A549 treated with Hydrocortisone at 1 μM for 4 hours (cell line): ENCODE measurements around the gene MEX3D. TPM values are rescaled to one million over a fixed set of nuclear protein-coding genes. Genes with fewer than 3 reads are reported as not detected.

Experiments
- total RNA-seq: library from RNA; stranded (reverse); fragments of 200-300 nt; extraction: Qiagen RNA extraction; gene quantifications from 5 replicates; pipeline ENCODE4 v1.2.3, GENCODE V29; 2022

The MEX3D gene
- 6.5 to 11.6 TPM (median 10.8 TPM) in 5 replicates for total RNA-seq

DNA sequence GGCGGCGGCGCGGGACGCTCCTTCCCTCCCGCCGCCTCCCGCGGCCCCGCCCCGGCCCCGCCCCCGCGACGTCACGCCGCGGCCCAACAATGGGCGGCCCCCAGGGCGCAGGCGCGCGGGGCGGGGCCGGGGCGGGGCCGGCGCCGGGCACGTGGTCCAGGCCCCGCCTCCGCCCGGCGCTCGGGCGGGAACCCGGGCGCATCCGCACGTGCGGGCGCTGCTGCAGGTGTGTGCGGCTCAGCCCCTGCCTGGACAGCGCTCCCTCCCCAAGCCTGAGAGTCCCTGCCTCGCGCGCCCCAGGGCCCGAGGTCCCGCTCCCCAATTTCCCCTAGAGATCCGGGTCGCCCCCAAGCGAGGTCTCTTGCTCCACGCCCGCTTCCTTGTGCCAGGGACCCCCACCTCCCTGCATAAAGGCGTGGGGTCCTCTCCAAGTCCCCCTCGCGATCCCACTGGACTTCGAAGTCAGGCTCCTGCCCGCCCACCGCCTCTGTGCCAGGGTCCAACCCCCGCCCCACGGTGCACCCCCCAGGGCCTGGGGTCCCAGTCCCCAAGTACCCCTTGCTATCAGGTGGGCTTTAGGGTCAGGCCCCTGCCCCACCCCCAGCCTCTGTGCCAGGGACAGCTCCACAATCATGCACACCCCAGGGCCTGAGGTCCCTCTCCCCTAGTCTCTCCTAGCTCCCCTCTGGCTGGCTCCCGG is at the start of gene MEX3D:
TSS of gene MEX3D (minus strand) at position 6 of the 700 bp plus-strand sequence. CDS start 267 bp downstream, outside the sequence.

DNA sequence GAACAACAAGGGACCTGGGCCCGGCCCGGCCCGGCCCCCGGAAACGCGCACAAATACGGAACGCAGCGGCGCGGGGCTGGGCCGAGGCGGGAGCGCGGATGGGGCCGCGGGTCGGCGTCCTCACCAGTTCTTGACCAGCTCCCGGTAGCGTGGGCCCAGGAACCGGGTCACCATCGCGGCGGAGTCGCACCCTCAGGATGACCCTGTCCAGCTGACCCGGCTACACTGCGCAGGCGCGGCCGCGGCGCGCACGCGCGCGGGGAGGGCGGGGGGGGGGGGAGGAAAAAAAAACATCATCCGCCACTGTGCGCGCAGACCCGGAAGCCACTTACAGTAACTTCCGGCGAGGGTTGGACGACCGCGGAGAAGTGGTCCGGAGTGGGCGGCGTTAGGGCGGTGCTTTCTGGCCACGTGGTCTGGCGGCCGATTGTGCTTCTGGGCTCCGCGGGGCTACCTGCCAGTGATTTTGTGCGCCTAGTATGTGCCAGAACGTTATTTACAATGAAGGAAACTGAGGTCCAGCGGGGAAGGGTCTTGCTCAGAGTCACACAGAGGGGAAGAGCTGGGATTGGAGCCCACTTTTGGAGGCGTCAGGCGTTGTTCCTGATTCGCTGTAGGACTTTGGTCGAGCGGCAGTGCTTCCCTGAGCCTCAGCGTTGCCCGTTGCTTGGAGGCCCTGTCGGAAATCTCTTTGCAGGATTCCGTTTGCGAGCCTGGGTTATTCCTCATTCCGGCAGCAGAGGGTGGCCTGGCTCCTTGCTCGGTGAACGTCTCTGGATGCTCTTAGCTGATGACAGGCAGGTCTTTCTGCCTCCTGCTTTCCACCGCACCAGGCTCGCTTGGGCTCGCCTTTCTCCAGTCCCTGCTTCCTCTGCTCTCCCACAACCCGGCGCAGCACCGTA is 37.4 kb upstream of the MEX3D start, which contains the start of gene UQCR11:
TSS of gene UQCR11 (minus strand) at position 227 of the 902 bp plus-strand sequence. CDS start at position 174, 53 bp downstream.

DNA sequence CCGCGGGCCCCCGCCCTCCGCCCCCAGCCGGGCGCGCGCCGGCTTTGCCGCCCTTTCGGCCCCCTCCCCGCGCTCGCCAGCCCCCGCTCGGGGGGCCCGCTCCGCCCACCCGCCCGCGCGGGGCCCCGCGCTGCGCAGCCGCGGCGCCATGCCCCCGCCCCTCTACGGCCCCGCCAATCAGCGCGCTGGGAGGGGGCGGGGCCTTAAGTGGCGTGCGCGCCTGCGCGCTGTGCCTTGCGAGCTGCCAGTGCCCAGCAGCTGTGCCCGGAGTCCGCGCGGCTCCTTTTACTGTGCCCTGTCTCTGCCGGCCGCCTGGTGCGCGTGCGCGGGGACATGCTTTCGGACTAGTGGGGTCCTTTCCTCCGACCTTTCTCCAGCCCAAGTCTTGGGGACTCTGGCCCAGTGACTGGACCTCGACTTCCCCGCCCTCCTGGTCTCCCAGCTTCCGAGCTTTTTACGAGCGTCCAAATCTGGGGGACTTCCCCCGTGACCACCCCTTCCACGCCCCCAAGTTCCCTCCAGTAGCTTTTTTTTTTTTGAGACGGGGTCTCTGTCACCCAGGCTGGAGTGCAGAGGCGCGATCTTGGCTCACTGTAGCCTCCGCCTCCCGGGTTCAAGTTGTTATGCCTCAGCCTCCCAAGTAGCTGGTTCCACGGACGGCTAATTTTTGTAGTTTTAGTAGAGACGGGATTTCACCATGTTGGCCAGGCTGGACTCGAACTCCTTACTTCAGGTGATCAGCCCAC is 24.8 kb upstream of the MEX3D start, which contains the start of gene MBD3:
TSS of gene MBD3 (minus strand) at position 111 of the 746 bp plus-strand sequence. CDS start 234 bp downstream, outside the sequence.

DNA sequence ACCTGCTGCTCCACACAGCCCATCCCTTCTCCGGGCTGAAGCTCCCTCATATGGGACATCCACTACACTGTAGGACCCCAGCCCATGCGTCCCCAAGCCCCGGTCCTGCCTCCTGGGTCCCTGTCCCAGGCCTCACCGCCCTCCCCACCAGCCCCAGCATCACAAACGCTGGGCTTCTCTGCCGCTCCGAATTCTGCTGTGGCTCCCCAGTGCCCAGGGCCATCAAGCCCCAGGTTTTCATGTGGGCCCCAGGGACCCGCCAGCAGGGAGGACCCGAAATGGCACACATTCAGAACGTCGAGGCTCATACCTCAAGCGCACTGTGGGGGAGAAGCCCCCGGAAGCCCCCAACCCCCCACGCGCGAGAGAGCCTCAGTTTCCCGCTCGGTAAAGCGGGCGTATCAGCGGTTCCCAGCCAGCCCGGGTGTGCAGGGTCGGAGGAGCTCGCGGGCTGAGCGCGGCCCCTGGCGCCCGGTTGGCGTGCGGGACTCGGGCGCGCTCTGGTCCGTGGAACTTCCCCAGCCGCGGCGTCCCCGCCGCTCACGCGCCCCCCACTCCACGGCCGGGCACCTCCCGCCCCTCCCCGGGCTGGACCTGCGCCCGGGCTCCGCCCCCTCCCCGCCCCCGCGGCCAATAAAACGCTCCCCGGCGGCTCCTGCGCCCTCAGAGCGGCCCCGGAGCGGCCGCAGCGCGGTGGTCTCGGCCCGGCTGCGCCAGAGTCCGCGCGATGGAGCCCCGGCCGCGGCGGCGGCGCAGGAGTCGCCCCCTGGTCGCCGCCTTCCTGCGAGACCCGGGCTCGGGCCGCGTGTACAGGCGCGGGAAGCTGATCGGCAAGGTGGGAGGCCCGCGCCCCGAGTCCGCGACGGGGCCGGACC is 44.5 kb downstream of the MEX3D start, which contains the start of gene PLK5:
TSS of gene PLK5 (plus strand) at position 666 of the 875 bp plus-strand sequence. CDS start 2,920 bp downstream, outside the sequence.

DNA sequence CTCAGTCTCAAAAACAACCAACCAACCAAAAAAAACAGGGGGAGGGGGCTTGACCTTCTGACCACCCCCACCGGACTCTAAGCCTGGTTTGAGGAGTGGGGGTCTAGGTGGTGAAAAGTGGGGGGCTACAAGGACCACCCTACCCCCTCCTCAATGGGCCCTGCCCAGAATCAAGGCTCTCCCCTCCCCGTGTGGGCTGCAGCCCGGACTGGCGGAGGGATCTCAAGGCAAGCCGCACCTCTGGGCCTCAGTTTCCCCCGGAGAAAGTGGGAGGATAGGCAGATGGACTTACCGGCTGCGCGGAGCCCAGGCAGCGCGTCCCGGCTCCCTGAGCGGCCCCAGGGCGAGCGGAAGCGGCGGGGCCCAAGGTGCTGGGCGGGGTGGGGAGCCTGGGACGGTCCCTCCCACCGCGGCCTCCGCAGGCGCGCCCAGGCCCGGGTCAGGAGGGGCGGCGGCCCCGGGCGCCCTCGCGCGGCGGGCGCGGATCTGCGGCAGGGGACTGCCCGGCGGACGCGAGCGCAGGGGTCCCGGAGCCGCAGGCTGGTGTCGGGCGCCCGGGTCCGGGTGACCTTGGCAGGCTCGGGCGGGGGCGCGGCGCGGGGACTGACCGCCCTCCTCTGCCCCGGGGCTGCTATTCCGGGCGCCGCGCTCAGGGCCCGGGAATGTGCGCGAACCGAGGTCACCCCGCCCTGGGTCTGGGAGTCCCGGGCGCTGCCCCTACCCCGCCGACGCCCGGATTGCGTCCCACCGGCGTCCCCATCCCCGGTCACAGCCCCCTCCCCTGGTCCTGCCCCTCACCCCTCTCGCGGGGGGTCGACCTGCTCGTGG is 55.2 kb downstream of the MEX3D start, which contains the start of gene ADAMTSL5:
TSS of gene ADAMTSL5 (minus strand) at position 349 of the 828 bp plus-strand sequence. CDS start 2,076 bp downstream, outside the sequence.

Other genes starting within 250 kb of the MEX3D start
- gene NDUFS7, start 184.4 kb downstream of the MEX3D start, total RNA-seq, result 67.0 to 76.3 TPM (median 74.3 TPM) in 5 replicates
- 26.9 to 45.6 TPM (median 41.2 TPM) in 5 replicates for gene GAMT, start 166.8 kb downstream of the MEX3D start, total RNA-seq
- gene DAZAP1, start 160.7 kb downstream of the MEX3D start, total RNA-seq, result 81.0 to 103 TPM (median 96.2 TPM) in 5 replicates
- gene RPS15, start 129.9 kb downstream of the MEX3D start, total RNA-seq, result 1,250 to 2,075 TPM (median 1,916 TPM) in 5 replicates
- 0.78 to 2.5 TPM (median 1.7 TPM) in 5 replicates for gene APC2, start 118.2 kb downstream of the MEX3D start, total RNA-seq
- gene C19orf25, start 89.1 kb downstream of the MEX3D start, total RNA-seq, result 10.4 to 18.8 TPM (median 16.6 TPM) in 5 replicates
- gene PCSK4, start 78.0 kb downstream of the MEX3D start, total RNA-seq, result 0.64 to 1.0 TPM (median 0.85 TPM) in 5 replicates
- 3.9 to 6.6 TPM (median 4.9 TPM) in 5 replicates for gene REEP6, start 77.1 kb downstream of the MEX3D start, total RNA-seq
- gene ADAMTSL5, start 55.3 kb downstream of the MEX3D start, total RNA-seq, result 3.4 to 4.2 TPM (median 3.5 TPM) in 5 replicates
- gene PLK5, start 44.2 kb downstream of the MEX3D start, total RNA-seq, result not detected in 5 replicates
- gene MBD3, start 24.5 kb upstream of the MEX3D start, total RNA-seq, result 37.1 to 49.0 TPM (median 46.7 TPM) in 5 replicates
- gene UQCR11, start 37.1 kb upstream of the MEX3D start, total RNA-seq, result 68.4 to 207 TPM (median 177 TPM) in 5 replicates
- 56.3 to 67.3 TPM (median 66.2 TPM) in 5 replicates for gene TCF3, start 84.3 kb upstream of the MEX3D start, total RNA-seq
- gene ONECUT3, start 185.2 kb upstream of the MEX3D start, total RNA-seq, result not detected in 5 replicates
- gene ATP8B3, start 244.0 kb upstream of the MEX3D start, total RNA-seq, result 2.6 to 3.6 TPM (median 3.3 TPM) in 5 replicates